Colonic mucosa (tissue), 4 donors: ENCODE results near the gene KDM4C. TPM values are rescaled to one million over a fixed set of nuclear protein-coding genes. Genes with fewer than 3 reads are reported as not detected.

Source experiments
- DNase-seq: peaks from one replicate; pipeline ENCODE4 v3.0.0-alpha.2; 2020
- H3K27ac ChIP-seq: fragments of 200-600 bp; one replicate; pipeline ENCODE4 v1.8.0; 2021
- H3K27me3 ChIP-seq: fragments of 200-600 bp; one replicate; pipeline ENCODE4 v1.8.0; 2021
- H3K36me3 ChIP-seq: fragments of 200-600 bp; one replicate; pipeline ENCODE4 v1.8.0; 2021
- H3K4me1 ChIP-seq: fragments of 200-600 bp; one replicate; pipeline ENCODE4 v1.8.0; 2021; ENCODE audit warnings: mild to moderate bottlenecking
- H3K4me3 ChIP-seq: fragments of 200-600 bp; one replicate; pipeline ENCODE4 v1.8.0; 2021
- H3K9ac ChIP-seq, 2 donors: one replicate each; pipeline ENCODE4 v1.7.0; 2013; ENCODE audit warnings: control low read depth in 2 of 2, low read depth in 2 of 2, low read length in 2 of 2
- H3K9me3 ChIP-seq: fragments of 200-600 bp; one replicate; pipeline ENCODE4 v1.8.0; 2021
- CTCF ChIP-seq: fragments of 200-600 bp; IDR thresholded peaks from one replicate; pipeline ENCODE4 v1.8.0; 2022; ENCODE audit warnings: antibody characterized with exemption, mild to moderate bottlenecking
- intact Hi-C: fragments of 100-400 bp; cut with DNase I; formaldehyde crosslinking; loops from one replicate; pipeline ENCODE4 v1.14.1; 2022
- total RNA-seq, 2 donors: library from RNA; stranded (reverse); fragmentation: NEBNext Ultra II Directional in 1 of 2; extraction: Animal tissue kit (Norgen Biotek cat#: 25700) in 1 of 2; gene quantifications; one replicate each; pipeline ENCODE4 v1.2.1, GENCODE V29; 2021
- donor health status: healthy.
- donor health status: DM: no; HTN: no; CAD: no.
- donor health status: DM: no; HTN: no; CAD: no.

Gene KDM4C
- total RNA-seq, 2 donors from 2014 or later = 37.3 to 42.0 TPM

- H3K4me1 ChIP-seq = no peaks in the 10 kb centered on the region
- no peak overlapping the region for H3K9ac ChIP-seq
- no peak for TF ChIP-seq CTCF
- H3K27me3 ChIP-seq = no peaks in the 10 kb centered on the region
- no peak overlapping the region for H3K27ac ChIP-seq
- no peak overlapping the region for H3K4me3 ChIP-seq
- DNase-seq = no peak
- intact Hi-C loops = no loop called here
- no peaks in the 10 kb centered on the region for H3K36me3 ChIP-seq
- H3K9me3 ChIP-seq = no peaks in the 10 kb centered on the region
Measured at GRCh38 chr9:6811436-6811835, 53.7 kb downstream of the KDM4C start.

DNA sequence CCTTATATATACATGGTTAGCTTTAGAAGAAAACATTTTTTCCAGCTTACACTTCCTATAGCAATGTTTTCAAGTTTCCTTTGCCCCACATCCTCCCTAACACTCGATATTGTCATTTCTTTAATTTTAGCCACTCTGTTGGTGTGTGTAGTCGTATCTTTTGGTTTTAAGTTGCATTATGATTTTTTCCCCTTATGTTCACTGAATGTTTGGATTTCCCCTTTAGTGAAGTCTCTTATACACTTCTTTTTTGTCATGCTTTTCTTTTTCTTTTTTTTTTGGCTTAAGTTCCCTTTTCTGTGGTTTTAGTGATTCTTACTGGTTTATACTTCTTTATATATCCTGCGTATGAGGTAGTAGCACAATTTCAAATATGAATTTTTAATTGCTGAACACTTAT is 58.8 kb downstream of the KDM4C start:
- Histone ChIP-seq H3K4me1 (peaks cover 7% of the 10 kb centered on the region), H3K36me3 (no peaks in the 10 kb centered on the region), H3K4me3 (no peak overlapping the region), H3K27ac (no peak overlapping the region), H3K27me3 (no peaks in the 10 kb centered on the region), H3K9ac (no peak overlapping the region), H3K9me3 (no peaks in the 10 kb centered on the region)
- intact Hi-C loops = no loop called here
- no peak for DNase-seq
- no peak for TF ChIP-seq CTCF

DNA sequence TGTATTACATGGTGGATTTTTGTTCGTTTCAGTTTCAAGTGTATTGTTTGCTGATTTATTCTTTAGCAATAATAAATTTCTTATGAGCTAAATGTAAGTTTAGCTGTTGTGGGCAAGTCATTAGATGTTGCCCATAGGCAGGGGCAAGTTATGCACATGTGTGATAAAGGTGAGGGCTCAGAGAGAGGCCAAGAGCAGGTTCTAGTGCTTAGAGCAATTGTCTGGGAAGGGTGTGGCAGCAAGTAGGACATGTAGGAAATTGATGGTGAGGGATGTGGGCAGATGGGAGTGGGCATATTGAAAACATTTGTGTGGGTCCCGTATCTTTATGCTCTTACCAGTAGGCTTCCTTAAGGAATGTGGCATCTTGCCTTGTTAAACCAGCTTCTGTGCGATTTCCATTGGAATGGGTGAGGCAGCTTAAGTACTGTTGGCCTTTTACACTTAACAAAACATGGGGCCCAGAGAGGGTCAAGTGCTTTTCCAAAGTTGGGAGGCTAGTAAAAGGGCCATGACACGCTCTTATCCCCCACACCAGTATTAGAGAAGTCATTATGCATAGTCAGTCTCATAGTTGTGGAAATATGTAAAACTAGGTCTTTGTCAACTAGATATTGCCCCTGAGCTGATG is 60.6 kb downstream of the KDM4C start:
- H3K27ac ChIP-seq = peak overlapping the region; percentile 61
- no peaks in the 10 kb centered on the region for H3K27me3 ChIP-seq
- intact Hi-C loops = no loop called here
- no peaks in the 10 kb centered on the region for H3K36me3 ChIP-seq
- H3K9ac ChIP-seq = no peak overlapping the region
- peaks cover 7% of the 10 kb centered on the region for H3K4me1 ChIP-seq
- DNase-seq = peak; percentile 43
- H3K9me3 ChIP-seq = no peaks in the 10 kb centered on the region
- no peak overlapping the region for H3K4me3 ChIP-seq
- no peak for TF ChIP-seq CTCF

DNA sequence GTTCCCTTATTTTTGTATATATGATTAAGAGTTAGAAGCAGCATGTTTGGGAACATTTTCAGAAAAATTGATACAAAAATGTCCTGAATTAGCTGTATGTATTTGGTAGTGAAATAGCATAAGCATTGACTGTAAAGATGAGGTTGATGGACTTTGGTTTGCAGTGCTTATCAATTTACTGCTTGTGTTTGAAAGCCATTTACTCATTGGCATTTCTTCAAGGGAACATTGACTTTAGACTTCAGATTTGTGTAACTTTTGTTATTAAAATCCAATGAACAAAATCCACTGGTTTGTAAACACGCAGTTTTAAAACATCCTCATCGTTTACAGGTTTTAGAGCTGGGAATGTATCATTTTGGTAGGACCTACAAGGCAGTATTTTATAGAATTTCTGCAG is 61.3 kb downstream of the KDM4C start:
- Histone ChIP-seq H3K36me3 (no peaks in the 10 kb centered on the region), H3K9ac (no peak overlapping the region), H3K27ac (peak overlapping the region; percentile 26), H3K4me3 (no peak overlapping the region), H3K9me3 (no peaks in the 10 kb centered on the region), H3K27me3 (no peaks in the 10 kb centered on the region), H3K4me1 (peaks cover 7% of the 10 kb centered on the region)
- no peak for TF ChIP-seq CTCF
- no peak for DNase-seq
- intact Hi-C loops = no loop called here

DNA sequence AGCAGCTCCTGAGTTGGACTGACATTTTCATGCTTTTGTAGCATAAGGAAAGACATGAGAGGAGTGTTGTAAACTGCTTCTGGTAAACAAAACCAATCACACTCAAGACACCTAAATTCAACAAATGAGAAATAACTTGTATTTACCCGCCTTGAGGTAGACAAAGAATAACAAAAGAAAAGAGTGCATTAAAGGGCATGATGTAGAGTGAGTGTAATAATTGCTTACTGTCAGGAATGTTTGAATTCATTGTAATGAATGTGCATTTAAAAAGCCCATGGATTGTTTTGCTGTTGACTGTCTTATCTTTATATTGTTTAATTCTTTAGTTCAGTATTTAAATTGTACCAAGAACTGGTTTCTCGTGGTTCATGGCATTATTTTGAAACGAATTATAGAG is 61.8 kb downstream of the KDM4C start:
- Histone ChIP-seq H3K36me3 (no peaks in the 10 kb centered on the region), H3K4me3 (no peak overlapping the region), H3K9me3 (no peaks in the 10 kb centered on the region), H3K27ac (peak overlapping the region; percentile 26), H3K4me1 (peaks cover 7% of the 10 kb centered on the region), H3K27me3 (no peaks in the 10 kb centered on the region), H3K9ac (no peak overlapping the region)
- DNase-seq = no peak
- TF ChIP-seq CTCF = no peak
- intact Hi-C loops = no loop called here
